Left cardiac atrium (tissue), 4 donors: Measurements from ENCODE around the gene RASA3. TPM values are rescaled to one million over a fixed set of nuclear protein-coding genes. Genes with fewer than 3 reads are reported as not detected.
"Not testable (repeated sequence)": the region's sequence is repeated elsewhere in the genome, so short reads cannot be mapped to it uniquely, and the experiment has no call there.

Experiments
- ATAC-seq, 2 donors: fragments of 200-7000 bp; cut with Tn5 transposase; one replicate each; pipeline ENCODE4 v1.9.1; 2020; ENCODE audit warnings: mild to moderate bottlenecking in 2 of 2, moderate library complexity in 2 of 2
- DNase-seq: peaks from one replicate; pipeline ENCODE4 v3.0.0-alpha.2; 2020
- intact Hi-C, 2 donors: fragments of 100-400 bp; cut with DNase I; formaldehyde crosslinking; loops; one replicate each; pipeline versions ENCODE4 v1.14.1 to v1.15.1; 2022 to 2023
- total RNA-seq, 2 donors: library from RNA; stranded (reverse); fragmentation: NEBNext Ultra II Directional; extraction: Animal tissue kit (Norgen Biotek cat#: 25700); gene quantifications; one replicate each; pipeline ENCODE4 v1.2.1, GENCODE V29; 2021
- donor health status: DM: no; HTN: yes; CAD: no.
- donor health status: DM: no; HTN: yes; CAD: no; lungs with severe emphysema.
- donor health status: DM: yes; HTN: yes; CAD: no.
- donor health status: Dilated cardiomyopathy.

The RASA3 gene
- total RNA-seq, 2 donors from 2014 or later, result 19.9 to 20.1 TPM

DNA sequence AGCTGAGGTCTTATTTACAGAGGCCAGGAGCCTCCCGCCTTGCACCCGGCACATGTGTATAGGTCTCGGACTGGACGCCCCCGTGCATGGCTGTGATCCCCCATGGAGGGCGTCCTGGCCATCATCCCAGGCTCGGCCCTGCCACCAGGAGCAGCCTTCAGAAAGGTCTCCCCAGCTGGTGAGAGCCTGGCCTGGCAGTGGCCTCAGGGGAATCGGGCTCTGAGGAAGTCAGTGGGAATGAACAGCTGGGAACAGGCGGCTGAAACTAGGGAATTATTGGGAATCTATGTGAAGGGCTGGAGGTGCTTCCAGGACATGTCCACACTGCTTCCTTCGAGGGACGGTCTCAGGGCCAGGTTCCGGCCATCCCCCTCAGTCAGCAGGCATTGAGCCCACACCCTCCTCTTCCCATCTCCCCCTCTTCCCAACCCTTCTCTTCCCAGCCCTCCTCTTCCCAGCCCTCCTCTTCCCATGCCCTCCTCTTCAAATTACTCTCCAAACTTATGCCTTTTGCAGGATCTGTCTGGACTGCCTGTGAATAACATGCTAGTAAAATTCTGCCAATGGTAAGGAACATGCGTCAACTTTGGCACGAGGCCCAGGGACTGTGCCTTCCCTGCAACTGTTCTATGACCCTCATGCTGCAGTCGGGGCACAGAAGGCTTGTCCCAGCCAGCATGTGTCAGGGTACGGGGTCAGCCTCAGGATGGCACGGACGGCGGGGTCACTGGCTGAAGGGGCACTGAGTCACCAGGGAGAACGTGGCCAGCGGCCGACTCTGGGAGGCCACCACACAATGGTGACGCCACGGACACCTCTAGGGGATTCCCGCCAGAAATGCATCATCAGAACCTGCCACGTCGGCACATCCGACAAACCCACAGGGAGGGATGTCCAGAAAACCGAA lies 134.3 kb downstream of the RASA3 start:
- DNase-seq (peak; percentile 76), ATAC-seq (peak; percentile 55 to 68)
- intact Hi-C loops, result no loop called here

DNA sequence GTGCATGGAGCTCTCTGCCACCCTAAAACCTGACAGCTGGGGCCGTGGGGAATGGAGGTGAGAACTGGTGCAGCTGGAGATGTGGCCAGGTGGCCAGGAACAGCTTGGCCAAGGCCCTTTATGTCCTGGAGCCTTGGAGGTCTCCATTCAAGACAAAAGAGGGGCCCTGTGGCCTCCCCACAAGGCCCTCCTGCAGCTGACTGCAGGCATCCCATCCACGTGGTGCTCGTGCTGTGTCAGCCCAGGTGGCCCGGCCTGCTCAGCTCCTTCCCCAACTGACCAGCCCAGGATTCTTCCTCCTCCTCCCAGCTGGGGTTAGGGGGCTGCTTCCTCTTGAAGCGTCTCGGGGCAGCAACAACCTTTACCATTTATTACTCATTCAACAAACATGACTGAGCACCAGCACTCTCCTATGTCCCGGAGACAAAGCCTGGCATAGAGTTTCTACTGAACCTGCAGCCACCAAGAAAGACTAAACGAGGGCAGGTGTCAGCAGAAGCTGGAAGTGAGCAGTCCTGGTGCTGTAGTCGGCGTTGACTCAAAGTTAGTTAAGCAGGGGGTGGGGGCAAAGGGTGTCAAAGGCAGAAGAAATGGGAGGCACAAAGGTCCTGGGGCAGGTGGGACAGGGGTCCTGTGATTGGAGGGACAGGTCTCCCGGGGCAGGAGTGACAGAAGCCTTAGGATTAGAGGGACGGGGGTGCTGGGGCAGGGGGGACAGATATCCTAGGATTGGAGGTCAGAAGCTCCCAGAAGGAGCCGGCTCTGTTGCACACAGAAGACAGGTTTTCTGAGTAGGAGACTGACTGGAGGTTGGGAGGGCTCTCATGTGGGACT lies 135.3 kb downstream of the RASA3 start:
- DNase-seq (peak; percentile 16), ATAC-seq (no peak)
- intact Hi-C loops, result no loop called here

DNA sequence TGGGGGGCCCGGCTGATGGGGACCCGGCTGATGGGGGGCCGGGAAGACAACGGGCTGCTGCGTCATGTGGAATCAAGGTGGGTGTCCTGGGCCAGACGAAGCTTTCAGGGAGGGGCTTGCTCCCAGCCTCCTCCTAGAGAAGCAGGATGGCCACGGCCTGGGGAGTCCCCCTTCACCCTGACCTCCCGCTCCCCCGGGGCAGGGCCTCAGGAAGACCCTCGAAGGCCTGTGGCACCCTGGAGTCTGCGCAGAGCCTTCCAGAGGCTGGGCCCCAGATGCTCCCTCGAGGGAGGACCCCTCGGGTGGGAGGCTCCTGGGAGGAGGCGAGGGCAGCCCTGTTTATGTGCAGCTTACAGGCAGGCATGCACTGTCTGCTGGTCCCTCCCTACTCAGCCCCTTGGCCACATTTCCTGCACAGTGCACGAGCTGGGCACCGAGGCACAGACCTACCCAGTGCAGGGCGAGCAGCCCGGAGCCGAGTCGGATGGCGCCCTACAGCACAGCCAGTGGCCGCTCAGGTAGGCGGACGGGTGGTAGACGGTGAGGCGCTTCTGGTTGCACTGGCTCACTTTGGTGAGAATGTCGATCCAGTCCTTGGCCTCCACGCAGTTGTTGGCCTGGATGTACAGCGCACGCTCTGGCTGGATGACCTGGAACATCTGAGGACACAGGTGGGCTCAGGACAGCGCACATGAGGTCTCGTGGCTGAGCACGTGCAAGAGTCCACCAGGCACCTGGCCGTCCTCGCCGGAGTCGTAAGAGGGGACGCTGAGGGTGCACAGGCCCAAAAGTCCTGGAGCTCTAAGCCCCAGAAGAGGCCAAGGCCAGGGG lies 136.1 kb downstream of the RASA3 start:
- ATAC-seq (no peak), DNase-seq (peak; percentile 20)
- intact Hi-C loops, result no loop called here

DNA sequence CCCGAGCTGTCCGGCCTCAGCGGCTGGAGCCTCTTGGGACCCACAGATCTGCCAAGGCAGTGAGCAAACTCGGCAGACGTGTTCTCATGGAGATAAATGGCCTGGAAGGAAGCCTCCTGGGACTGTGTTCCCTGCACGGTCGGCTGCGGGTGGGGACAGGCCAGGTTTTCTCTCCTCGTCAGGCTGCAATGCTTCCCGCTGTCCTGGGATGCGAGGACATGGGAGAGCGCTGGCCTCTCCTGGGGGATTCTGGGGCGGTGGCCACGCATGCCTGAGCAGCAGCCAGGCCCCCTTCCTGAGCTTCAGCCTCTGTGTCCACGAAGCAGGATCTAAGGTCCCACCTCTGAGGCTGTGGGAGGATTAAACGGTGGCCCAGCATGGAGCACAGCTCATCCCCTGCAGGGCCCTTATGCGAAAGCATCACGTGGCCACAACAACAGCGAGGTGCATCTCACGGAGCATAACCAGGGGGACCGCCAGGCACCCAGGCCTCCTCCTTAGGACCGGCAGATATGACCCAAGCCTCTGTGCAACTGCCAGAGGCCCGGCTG lies 137.3 kb downstream of the RASA3 start:
- intact Hi-C loops, result no loop called here
- DNase-seq (peak; percentile 18), ATAC-seq (no peak)

DNA sequence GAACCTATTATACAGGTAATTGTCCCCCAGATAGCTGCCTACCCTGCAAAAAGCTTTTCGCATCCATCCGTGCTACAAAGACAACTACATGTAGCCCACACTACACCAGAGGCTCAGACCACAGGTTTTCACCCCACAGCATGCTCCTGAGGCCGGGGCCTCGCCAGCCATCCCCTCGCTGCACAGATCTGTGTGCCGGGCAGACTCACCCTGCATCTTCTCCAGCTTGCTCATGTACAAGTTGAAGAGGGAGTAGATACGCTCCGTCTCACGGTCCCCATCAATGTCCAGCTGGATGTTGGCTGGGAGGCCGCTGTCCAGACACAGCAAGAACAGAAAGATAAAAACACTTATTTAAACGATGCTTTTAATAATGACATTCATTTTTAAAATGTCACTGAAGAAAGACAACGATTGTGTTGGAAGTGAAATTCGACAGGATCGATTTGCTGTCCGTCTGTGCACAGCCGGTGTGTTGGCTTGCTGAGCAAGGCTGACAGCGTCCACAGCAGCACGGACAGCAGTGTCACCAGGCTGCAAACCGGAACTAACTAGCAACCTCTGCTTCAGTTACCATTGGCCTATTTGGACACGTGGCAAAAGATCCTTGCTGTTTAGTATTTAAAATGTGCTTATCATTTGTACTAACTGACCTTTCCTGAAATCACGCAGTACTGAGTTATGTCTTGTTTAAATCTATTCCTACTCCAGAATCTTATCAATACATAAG lies 140.0 kb downstream of the RASA3 start:
- intact Hi-C loops, result no loop called here
- DNase-seq (peak; percentile 13), ATAC-seq (peak; percentile 36 to 82)

DNA sequence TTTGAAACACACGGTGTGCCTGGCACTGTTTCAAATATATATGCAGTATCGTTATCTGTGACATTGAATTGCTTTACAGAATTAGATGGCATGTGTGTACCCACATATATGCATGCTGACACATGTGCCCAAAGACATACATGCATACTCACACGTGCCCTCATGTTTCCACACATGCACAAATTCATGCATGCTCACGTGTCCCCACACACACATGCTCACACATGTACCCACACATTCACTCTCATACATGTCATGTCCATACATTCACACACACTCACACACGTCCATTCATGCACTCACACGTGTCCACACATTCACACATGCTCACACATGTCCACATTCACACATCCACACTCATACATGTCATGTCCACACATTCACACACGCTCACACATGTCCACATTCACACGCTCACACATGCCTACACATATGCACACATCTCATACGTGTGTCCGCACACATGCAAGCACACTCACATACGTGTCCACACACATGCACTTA lies 140.7 kb downstream of the RASA3 start:
- intact Hi-C loops, result no loop called here
- DNase-seq (no peak), ATAC-seq (no peak)

DNA sequence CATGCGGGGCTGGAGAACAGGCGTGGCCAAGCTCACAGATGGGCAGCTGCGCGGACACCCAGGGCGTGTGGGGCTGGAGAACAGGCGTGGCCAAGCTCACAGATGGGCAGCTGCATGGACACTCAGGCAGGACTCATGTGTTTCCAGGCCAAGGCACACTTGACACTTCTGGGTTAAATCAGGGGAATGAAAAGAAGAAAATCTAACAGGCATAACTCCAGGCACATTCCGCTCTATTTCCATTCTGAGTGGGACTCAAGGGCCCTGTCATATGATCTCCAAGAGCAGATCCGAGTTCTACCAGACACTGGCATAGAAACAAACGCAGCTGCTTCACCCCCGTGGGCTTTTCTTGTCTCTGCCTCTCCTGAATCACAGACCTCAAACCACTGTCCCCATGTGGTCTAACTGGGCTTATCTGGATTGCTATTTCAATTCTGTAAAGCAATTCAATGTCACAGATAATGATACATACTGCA lies 141.2 kb downstream of the RASA3 start:
- DNase-seq (peak; percentile 11), ATAC-seq (peak; percentile 33 to 62)
- intact Hi-C loops, result no loop called here

DNA sequence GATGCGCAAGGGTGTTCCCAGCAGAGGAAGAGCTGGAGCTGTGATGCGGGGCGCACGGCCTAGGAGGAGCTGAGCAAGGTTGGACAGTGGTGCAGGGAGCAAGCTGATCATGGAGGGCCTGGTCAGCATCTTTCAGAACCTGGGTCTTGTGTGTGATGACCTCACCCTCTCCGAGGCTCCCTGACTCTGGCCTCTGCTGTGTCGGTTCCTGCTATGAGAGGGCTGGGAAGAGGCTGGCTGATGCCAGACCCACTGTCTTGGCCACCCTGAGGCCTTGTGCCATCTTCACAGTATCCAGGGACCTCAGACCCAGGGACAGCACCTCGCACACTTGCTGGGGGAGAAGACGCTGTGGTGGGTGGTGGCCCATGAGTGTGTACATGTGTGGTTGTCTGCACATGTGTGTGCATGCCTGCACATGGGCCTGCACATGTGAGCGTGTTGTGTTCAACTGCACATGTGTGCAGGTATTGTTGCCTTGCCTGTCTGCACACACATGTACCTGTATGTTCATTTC lies 142.0 kb downstream of the RASA3 start:
- DNase-seq (peak; percentile 11), ATAC-seq (peak in 1 of 2 donors; percentile 9)

DNA sequence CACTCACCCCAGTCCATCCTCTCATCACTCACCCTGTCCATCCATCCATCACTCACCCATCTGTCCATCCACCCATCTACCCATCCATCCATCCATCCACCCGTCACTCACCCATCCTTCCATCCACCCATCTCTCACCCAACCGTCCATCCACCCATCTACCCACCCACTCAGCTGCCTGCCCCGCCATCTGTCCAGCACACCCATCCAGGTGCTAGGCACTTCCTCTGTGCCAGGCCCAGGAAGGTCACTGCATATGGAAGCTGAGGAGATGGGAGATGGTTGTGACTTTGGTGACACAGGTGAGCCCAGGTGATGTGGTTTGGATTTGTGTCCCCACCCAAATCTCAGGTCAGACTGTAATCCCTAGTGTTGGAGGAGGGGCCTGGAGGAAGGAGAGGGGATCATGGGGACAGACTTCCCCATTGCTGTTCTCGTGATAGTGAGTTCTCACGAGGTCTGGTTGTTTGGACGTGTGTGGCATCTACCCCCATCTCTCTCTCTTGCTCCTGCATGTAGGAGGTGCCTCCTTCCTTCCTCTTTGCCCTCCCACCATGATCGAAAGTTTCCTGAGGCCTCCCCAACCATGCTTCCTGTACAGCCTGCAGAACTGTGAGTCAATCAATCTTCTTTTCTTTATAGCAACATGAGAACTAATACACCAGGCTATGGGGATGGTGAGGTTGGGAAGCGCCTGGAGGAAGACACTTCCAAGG lies 142.7 kb downstream of the RASA3 start:
- intact Hi-C loops, result no loop called here
- peak; percentile 7 for DNase-seq
- no peak for ATAC-seq

More for the DNA sequence above, 142.0 kb downstream of the RASA3 start:
- intact Hi-C loops, result no loop called here

DNA sequence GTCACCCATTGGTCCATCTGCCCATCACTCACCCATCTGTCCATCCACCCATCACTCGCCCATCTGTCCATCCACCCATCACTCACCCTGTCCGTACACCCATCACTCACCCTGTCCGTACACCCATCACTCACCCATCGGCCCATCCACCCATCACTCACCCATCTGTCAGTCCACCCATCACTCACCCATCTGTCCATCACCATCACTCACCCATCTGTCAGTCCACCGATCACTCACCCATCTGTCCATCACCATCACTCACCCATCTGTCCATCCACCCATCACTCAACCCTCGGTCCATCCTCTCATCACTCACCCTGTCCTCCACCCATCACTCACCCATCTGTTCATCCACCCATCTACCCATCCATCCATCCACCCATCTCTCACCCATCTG lies 143.6 kb downstream of the RASA3 start:
- not testable (repeated sequence) for DNase-seq

DNA sequence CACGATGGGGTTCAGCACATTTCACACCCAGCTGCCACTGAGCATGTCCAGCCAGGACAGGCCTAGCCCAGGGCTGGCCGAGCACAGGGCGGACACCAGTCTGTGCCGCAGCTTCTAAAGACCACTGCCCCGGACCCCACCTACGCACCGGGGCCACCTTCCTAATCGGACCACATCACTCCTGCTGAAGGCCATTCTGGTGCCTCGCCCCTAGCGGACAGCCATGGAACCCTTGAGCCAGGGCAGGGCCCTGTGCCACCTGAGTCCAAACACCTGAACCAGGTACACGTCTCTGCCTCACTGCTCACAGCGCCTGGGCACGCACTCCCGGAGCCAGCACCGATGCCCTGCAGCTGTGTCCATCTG lies 150.1 kb downstream of the RASA3 start:
- intact Hi-C loops, result no loop called here
- DNase-seq, result no peak
- ATAC-seq, result no peak

More for the DNA sequence above, 143.6 kb downstream of the RASA3 start:
- ATAC-seq, intact Hi-C loops: not testable (repeated sequence)

DNA sequence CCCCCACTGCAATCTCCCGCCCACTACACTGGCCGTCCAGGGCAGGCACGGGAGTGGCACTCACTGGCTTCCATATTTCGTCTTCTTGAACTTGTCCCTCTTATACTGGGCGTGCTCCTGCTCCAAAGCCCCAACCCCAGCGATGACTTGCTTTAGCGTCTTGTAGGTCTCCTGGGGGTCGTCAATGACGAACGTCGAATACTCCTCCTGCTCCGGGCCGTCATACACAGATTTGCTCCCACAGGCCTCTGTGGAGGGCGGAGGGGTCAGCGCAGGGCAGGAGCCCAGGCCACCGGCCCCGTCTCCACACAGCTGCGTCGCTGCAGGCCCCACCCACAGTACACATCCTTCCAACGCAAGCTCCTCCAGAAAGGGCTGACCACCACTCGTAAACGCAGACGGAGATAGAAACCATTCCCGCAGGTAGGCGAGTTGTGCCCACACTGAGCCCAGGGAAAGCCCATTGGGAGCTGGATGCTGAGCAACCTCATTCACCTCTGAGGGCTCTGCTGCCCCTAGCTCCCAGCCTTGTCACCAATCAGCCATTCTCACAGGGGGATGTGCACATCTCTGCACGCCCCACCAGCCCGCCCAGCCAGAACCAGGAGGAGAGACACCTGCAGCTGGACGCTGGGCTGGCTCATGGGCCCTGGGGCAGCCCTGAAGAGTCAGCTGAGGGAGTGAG lies 150.7 kb downstream of the RASA3 start:
- DNase-seq (no peak), ATAC-seq (peak in 1 of 2 donors; percentile 24)
- intact Hi-C loops, result no loop called here

DNA sequence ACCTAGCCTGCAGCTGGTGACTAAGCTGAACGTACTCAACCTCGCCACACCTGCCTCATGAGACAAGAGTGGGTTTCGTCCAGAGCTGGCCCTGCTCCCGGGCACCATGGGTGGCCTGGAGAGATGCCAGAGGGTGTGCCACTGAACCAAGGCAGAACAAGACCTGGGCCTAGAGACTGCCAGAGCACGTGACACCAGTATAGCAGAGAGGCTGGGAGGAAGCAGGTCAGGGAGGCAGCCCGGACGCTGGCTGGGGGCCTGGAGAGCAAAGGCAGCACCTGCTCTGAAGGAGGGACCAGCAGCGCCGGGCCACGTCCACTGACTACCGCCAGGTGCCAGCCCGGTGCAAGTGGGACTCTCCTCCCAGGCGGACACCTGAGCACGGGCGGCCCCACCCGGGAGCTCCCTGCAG lies 151.2 kb downstream of the RASA3 start:
- intact Hi-C loops, result no loop called here
- DNase-seq (no peak), ATAC-seq (peak; percentile 68 to 74)

DNA sequence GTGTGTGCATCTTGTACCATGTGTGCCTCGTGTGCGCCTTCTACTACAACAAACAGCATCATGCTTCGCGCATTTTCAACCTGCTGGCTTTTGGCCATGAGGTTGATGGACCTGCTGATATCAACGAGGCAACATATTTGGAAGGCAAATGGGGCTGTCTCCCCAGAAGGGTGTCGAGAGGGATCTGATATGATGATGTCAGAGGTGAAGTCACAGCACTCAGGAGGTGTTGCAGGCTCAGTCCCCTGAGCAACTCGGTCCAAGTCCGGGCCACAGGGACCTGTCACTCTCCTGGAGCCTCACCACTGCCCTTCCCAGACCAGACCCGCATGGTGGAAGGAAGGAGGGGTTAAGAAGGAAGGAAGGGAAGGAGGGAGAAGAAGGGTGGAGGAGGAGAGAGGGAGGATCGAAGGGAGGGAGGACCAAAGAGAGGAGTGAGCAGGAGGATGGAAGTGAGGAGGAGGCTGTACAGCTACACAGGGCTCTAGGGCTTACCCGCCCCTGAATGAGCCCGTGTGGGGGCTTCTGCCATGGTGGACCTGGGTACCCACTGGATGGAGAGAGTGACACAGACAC lies 151.8 kb downstream of the RASA3 start:
- peak; percentile 17 for DNase-seq

DNA sequence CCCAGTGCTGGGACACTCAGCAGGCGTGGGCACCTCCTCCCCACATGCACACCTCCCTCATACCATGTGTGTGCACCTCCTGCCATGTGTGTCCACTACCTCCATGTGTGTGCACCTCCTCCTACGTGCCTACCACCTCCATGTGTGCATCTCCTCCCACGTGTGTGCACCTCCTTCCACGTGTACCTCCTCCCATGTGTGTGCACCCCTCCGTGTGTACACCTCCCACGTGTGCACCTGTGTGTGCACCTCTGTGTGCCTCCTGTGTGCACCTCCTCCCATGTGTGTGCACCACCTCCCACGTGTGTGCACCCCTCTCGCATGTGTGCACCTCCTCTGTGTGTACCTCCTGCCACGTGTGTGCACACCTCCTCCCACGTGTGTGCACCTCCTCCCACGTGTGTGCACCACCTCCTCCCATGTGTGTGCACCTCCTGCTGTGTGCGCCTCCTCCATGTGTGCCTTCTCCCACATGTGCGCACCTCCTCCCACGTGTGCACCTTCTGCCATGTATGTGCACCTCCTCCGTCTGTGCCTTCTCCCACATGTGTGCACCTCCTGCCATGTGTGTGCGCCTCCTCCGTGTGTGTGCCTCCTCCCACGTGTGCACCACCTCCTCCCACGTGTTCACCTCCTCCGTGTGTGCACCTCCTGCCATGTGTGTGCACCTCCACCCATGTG lies 152.5 kb downstream of the RASA3 start:
- no peak for ATAC-seq
- intact Hi-C loops, result no loop called here
- DNase-seq, result peak; percentile 14

More for the DNA sequence above, 151.8 kb downstream of the RASA3 start:
- peak; percentile 10 to 11 for ATAC-seq
- intact Hi-C loops, result no loop called here
